Measurements from ENCODE around the gene HMX1.

Gene HMX1

GRCh38 chr4:8828869-8829268 is 42.8 kb downstream of the HMX1 start:
- TF ChIP-seq, protein P1, sequence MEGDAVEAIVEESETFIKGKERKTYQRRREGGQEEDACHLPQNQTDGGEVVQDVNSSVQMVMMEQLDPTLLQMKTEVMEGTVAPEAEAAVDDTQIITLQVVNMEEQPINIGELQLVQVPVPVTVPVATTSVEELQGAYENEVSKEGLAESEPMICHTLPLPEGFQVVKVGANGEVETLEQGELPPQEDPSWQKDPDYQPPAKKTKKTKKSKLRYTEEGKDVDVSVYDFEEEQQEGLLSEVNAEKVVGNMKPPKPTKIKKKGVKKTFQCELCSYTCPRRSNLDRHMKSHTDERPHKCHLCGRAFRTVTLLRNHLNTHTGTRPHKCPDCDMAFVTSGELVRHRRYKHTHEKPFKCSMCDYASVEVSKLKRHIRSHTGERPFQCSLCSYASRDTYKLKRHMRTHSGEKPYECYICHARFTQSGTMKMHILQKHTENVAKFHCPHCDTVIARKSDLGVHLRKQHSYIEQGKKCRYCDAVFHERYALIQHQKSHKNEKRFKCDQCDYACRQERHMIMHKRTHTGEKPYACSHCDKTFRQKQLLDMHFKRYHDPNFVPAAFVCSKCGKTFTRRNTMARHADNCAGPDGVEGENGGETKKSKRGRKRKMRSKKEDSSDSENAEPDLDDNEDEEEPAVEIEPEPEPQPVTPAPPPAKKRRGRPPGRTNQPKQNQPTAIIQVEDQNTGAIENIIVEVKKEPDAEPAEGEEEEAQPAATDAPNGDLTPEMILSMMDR (IDR thresholded peaks at IDR 0.05; ENCODE audit: extremely low read depth, missing control alignments): no peak
- no peak for DNase-seq (ENCODE audit: low spot score)

- TF ChIP-seq, protein P1 (IDR thresholded peaks at IDR 0.05; ENCODE audit: extremely low read depth, missing control alignments): no peak
Measured at GRCh38 chr4:8821151-8821950, 50.3 kb downstream of the HMX1 start.

GRCh38 chr4:8820178-8821102 is 51.2 kb downstream of the HMX1 start:
- no peak for DNase-seq (ENCODE audit: low spot score)
- TF ChIP-seq, protein P1 (IDR thresholded peaks at IDR 0.05; ENCODE audit: extremely low read depth, missing control alignments): no peak

More at GRCh38 chr4:8821151-8821950, 50.3 kb downstream of the HMX1 start:
- DNase-seq (ENCODE audit: low spot score): no peak

DNA sequence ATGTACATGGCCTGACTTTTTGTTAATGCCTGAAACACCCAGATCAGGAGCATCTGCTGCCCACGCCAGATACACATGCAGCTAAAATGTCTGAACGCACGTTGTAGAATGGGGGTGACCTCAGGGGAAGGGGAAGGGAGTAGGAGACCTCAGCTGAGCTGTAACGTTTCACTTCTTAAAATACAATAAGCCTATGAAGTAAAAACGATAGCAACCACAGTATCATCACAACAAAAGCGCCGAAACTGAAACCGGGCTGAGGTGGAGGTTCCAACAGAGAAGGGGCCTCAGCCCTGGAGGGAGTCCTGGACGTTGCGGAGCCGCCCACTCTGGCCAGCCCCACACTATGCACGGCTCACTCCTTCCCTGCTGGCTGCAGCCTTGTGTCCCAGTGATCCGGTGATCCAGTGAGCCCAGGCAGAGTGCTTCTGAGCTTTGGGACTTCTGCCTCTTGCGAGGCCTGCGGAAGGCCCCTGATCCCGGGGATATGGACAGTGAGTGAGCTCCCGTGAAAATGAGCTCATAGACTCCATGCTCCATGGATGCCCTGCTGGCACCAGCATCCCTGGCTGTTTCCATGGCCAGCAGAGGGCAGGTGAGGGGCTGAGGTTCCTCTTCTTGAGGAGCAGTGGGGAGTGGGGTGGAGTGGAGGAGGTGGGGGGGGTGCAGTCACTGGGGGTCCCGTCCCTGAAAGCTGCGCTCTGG is 52.0 kb downstream of the HMX1 start:
- TF ChIP-seq, protein P1 (IDR thresholded peaks at IDR 0.05; ENCODE audit: extremely low read depth, missing control alignments): no peak
- no peak for DNase-seq (ENCODE audit: low spot score)

- TF ChIP-seq, protein P1 (IDR thresholded peaks at IDR 0.05; ENCODE audit: extremely low read depth, missing control alignments): no peak
- DNase-seq (ENCODE audit: low spot score): no peak
Measured at GRCh38 chr4:8819019-8819418, 52.6 kb downstream of the HMX1 start.

DNA sequence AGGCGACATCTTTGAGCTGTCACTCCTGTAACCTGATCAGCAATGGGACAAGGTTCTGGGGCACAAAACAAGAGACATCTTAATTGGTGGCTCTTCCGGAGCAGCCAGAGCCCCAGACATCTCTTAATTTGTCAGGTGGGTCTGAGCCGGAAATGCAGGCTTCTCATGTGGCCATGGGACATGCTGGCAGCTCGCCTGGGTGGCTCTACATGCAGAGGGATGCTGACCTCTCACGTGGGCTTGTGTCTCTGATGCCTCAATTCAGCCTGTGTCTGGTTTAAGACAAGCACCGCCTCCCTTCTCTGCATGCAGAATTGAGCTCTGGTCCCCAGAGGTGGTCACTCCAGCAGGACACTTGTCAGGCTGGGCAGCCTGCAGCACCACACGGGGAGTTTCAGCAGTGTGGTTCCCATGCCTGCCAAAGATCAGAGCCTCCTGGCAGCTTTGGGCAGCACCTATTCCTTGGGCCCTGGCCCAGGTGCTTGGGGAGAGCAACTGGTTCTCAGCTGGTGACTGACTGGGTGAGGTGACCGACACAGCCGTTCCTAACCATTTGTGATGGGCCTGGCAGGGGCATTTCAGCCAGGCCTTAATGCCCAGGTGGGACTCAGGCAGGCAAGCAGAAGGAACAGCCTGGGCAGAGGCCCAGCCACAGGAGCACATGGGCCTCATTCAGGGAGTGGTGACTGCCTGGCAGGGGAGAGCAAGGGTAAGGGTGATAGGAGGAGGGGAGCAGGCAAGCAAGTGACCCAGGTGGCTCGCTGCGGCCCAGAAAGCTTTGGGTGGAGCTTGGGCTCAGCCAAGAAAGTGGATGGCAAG is 53.4 kb downstream of the HMX1 start:
- TF ChIP-seq, protein P1 (IDR thresholded peaks at IDR 0.05; ENCODE audit: extremely low read depth, missing control alignments): no peak
- DNase-seq (ENCODE audit: low spot score): no peak
